ENCODE results near the gene SIK3. TPM values are rescaled to one million over a fixed set of nuclear protein-coding genes. Genes with fewer than 3 reads are reported as not detected.
"Not testable (repeated sequence)": the region's sequence is repeated elsewhere in the genome, so short reads cannot be mapped to it uniquely, and the experiment has no call there.

SIK3 gene
- total RNA-seq, 1 donor = 40.0 TPM

GRCh38 chr11:117126223-117126965, 28.2 kb upstream of the SIK3 start:
- Histone ChIP-seq H3K4me3 (ENCODE audit: low read length) (no peak overlapping the region), H3K27me3 (ENCODE audit: insufficient read depth, low read length) (no peaks in the 10 kb centered on the region), H3K9me3 (ENCODE audit: low read depth, low read length) (no peaks in the 10 kb centered on the region), H3K4me1 (ENCODE audit: insufficient read depth, low read length) (no peaks in the 10 kb centered on the region)

DNA sequence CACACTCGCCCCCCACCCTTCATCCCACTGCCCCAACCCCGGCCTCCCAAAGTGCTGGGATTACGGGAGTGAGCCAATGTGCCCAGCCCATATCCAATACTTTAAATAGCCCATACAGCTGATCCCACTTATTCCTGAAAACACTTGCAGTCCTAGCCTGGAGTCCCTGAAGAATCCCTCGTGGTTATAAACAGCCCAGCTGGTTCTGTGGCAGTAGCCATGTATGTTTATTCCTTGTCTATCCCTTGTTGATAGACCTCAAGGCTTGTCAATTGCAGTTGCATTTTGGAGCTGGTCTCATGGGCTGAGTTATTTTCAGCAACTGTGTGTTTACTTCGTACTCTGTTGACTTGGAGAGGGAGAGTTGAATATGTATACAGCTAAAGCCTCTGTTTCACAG, 24.3 kb upstream of the SIK3 start:
- Histone ChIP-seq H3K4me3 (ENCODE audit: low read length) (no peak overlapping the region), H3K27me3 (ENCODE audit: insufficient read depth, low read length) (no peaks in the 10 kb centered on the region), H3K9me3 (ENCODE audit: low read depth, low read length) (no peaks in the 10 kb centered on the region), H3K4me1 (ENCODE audit: insufficient read depth, low read length) (no peaks in the 10 kb centered on the region)

DNA sequence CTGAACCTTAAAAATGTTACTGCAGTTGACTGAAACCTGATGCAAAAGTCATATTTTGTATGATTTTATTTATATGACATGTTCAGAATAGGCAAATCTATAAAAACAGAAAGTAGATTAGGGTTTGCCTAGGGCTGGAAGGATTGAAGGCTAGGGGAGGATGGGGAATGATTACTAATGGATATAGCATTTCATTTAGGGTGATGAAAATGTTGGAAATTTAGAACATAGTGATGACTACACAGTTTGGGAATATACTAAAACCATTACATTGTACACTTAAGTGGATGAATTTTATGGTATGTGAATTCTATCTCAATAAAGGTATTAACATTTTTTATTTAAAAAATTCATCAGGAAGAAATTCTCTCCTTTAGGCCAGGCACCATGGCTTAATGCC, 22.9 kb upstream of the SIK3 start:
- Histone ChIP-seq H3K27me3 (ENCODE audit: insufficient read depth, low read length) (no peaks in the 10 kb centered on the region), H3K9me3 (ENCODE audit: low read depth, low read length) (no peaks in the 10 kb centered on the region), H3K4me3 (ENCODE audit: low read length) (no peak overlapping the region), H3K4me1 (ENCODE audit: insufficient read depth, low read length) (no peaks in the 10 kb centered on the region)

DNA sequence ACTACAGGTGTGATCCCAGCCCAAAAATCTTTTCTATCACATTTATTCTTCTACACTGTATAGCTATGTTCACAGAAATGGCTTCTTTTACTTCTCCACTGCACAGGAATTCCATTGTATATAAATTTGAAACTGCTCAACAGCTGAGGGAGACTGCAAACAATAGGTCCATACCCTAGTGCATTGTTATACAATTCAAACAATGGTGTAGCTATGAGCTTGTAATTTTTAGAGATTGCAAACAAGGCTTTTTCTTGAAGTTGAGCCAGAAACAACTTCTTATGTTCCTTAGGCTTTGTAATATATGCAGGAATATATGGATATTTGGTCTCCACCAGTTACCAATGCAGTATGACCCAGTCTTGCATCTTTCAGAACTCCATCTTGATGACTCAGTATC, 19.5 kb upstream of the SIK3 start:
- Histone ChIP-seq H3K4me3 (ENCODE audit: low read length) (no peak overlapping the region), H3K4me1 (ENCODE audit: insufficient read depth, low read length) (no peaks in the 10 kb centered on the region), H3K9me3 (ENCODE audit: low read depth, low read length) (no peaks in the 10 kb centered on the region), H3K27me3 (ENCODE audit: insufficient read depth, low read length) (no peaks in the 10 kb centered on the region)

DNA sequence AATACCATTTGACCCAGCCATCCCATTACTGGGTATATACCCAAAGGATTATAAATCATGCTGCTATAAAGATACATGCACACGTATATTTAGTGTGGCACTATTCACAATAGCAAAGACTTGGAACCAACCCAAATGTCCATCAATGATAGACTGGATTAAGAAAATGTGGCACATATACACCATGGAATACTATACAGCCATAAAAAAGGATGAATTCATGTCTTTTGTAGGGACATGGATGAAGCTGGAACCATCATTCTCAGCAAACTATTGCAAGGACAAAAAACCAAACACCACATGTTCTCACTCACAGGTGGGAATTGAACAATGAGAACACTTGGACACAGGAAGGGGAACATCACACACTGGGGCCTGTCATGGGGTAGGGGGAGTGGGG, 14.7 kb upstream of the SIK3 start:
- not testable (repeated sequence) for H3K27me3 ChIP-seq (ENCODE audit: insufficient read depth, low read length); H3K4me3 ChIP-seq (ENCODE audit: low read length); H3K9me3 ChIP-seq (ENCODE audit: low read depth, low read length); H3K4me1 ChIP-seq (ENCODE audit: insufficient read depth, low read length)

DNA sequence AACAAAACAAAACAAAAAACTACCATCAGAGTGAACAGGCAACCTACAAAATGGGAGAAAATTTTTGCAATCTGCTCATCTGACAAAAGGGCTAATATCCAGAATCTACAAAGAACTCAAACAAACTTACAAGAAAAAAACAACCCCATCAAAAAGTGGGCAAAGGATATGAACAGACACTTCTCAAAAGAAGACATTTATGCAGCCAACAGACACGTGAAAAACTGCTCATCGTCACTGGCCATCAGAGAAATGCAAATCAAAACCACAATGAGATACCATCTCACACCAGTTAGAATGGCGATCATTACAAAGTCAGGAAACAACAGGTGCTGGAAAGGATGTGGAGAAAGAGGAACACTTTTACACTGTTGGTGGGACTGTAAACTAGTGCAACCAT, 14.3 kb upstream of the SIK3 start:
- not testable (repeated sequence) for H3K9me3 ChIP-seq (ENCODE audit: low read depth, low read length); H3K4me3 ChIP-seq (ENCODE audit: low read length); H3K4me1 ChIP-seq (ENCODE audit: insufficient read depth, low read length); H3K27me3 ChIP-seq (ENCODE audit: insufficient read depth, low read length)

DNA sequence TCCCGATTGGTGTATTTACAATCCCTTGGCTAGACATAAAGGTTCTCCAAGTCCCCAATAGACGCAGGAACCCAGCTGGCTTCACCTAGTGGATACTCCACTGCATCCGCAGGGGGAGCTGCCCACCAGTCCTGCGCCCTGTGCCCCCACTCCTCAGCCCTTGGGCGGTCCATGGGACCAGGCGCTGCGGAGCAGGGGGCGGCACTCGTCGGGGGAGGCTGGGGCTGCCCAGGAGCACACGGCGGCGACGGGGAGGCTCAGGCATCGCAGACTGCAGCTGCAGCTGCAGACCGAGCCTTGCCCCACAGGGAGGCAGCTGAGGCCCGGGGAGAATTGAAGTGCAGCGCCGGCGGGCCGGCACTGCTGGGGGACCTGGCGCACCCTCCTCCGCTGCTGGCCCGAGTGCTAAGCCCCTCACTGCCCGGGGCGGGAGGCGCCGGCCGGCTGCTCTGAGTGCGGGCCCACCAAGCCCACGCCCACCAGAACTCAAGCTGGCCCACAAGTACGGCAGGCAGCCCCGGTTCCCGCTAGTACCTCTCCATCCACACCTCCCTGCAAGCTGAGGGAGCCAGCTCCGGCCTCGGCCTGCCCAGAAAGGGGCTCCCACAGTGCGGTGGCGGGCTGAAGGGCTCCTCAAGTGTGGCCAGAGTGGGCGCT, 12.2 kb upstream of the SIK3 start:
- Histone ChIP-seq H3K27me3 (ENCODE audit: insufficient read depth, low read length) (no peaks in the 10 kb centered on the region), H3K9me3 (ENCODE audit: low read depth, low read length) (no peaks in the 10 kb centered on the region), H3K4me3 (ENCODE audit: low read length) (no peak overlapping the region), H3K4me1 (ENCODE audit: insufficient read depth, low read length) (no peaks in the 10 kb centered on the region)

GRCh38 chr11:117107701-117108590, 9.7 kb upstream of the SIK3 start:
- H3K9me3 ChIP-seq (ENCODE audit: low read depth, low read length) = no peaks in the 10 kb centered on the region
- no peaks in the 10 kb centered on the region for H3K4me1 ChIP-seq (ENCODE audit: insufficient read depth, low read length)
- H3K27me3 ChIP-seq (ENCODE audit: insufficient read depth, low read length) = no peaks in the 10 kb centered on the region
- no peak overlapping the region for H3K4me3 ChIP-seq (ENCODE audit: low read length)

- Histone ChIP-seq H3K27me3 (ENCODE audit: insufficient read depth, low read length) (no peaks in the 10 kb centered on the region), H3K4me3 (ENCODE audit: low read length) (no peak overlapping the region), H3K4me1 (ENCODE audit: insufficient read depth, low read length) (peaks cover 25% of the 10 kb centered on the region)
These were observed 2.3 kb upstream of the SIK3 start for GRCh38 chr11:117100556-117100955.

GRCh38 chr11:117099696-117100095, 1.5 kb upstream of the SIK3 start:
- no peaks in the 10 kb centered on the region for H3K27me3 ChIP-seq (ENCODE audit: insufficient read depth, low read length)
- H3K4me3 ChIP-seq (ENCODE audit: low read length) = no peak overlapping the region
- peaks cover 33% of the 10 kb centered on the region for H3K4me1 ChIP-seq (ENCODE audit: insufficient read depth, low read length)
- no peaks in the 10 kb centered on the region for H3K9me3 ChIP-seq (ENCODE audit: low read depth, low read length)

More at GRCh38 chr11:117100556-117100955, 2.3 kb upstream of the SIK3 start:
- H3K9me3 ChIP-seq (ENCODE audit: low read depth, low read length) = no peaks in the 10 kb centered on the region

GRCh38 chr11:117097389-117098268, 599 bp downstream of the SIK3 start:
- no peaks in the 10 kb centered on the region for H3K9me3 ChIP-seq (ENCODE audit: low read depth, low read length)
- H3K27me3 ChIP-seq (ENCODE audit: insufficient read depth, low read length) = no peaks in the 10 kb centered on the region
- H3K4me3 ChIP-seq (ENCODE audit: low read length) = peak overlapping the region; percentile 70
- peaks cover 54% of the 10 kb centered on the region for H3K4me1 ChIP-seq (ENCODE audit: insufficient read depth, low read length)

DNA sequence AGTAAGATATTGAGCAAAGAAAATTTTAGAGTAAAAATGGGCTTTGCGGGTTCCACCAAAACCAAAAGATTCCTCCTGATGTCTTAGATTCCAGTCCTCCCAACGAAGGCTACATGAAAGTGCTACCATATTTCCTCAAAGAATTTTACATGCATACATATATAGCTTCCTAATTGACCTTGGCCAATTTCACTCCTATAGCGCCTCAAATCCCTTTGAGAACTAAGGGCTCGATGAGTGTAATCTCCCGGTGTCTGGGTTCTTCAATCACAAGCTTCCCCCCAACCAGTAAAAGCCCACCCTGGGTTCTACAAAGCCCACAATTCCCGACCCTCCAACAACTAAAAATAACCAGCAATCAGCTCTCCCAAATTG, 1.2 kb downstream of the SIK3 start:
- Histone ChIP-seq H3K27me3 (ENCODE audit: insufficient read depth, low read length) (no peaks in the 10 kb centered on the region), H3K4me3 (ENCODE audit: low read length) (peak overlapping the region; percentile 70), H3K9me3 (ENCODE audit: low read depth, low read length) (no peaks in the 10 kb centered on the region), H3K4me1 (ENCODE audit: insufficient read depth, low read length) (peaks cover 57% of the 10 kb centered on the region)

GRCh38 chr11:117096201-117096991, 1.8 kb downstream of the SIK3 start:
- no peaks in the 10 kb centered on the region for H3K9me3 ChIP-seq (ENCODE audit: low read depth, low read length)
- H3K4me1 ChIP-seq (ENCODE audit: insufficient read depth, low read length) = peaks cover 57% of the 10 kb centered on the region
- peak overlapping the region; percentile 70 for H3K4me3 ChIP-seq (ENCODE audit: low read length)
- no peaks in the 10 kb centered on the region for H3K27me3 ChIP-seq (ENCODE audit: insufficient read depth, low read length)
